ES-I3 (cell line): Measurements from ENCODE around the gene ADGRL3.

ENCODE experiments used
- H3K36me3 ChIP-seq: 2 replicates; pipeline ENCODE4 v1.6.1; 2013; ENCODE audit warnings: mild to moderate bottlenecking, low read length, control low read depth, moderate library complexity; ENCODE audit not compliant: insufficient read depth
- H3K4me1 ChIP-seq: 2 replicates; pipeline ENCODE4 v1.6.1; 2013; ENCODE audit warnings: mild to moderate bottlenecking, control low read depth, low read length; ENCODE audit not compliant: insufficient read depth
- H3K9ac ChIP-seq: 2 replicates; pipeline ENCODE4 v1.6.1; 2013; ENCODE audit warnings: low read depth, mild to moderate bottlenecking, low read length, moderate library complexity
- H3K9me3 ChIP-seq: 2 replicates; pipeline ENCODE4 v1.6.1; 2013; ENCODE audit warnings: mild to moderate bottlenecking, low read length, moderate library complexity; ENCODE audit not compliant: control insufficient read depth, insufficient read depth

Gene ADGRL3

GRCh38 chr4:61220556-61220955 lies 20.4 kb downstream of the ADGRL3 start:
- H3K9me3 ChIP-seq, result no peaks in the 10 kb centered on the region
- H3K4me1 ChIP-seq, result no peaks in the 10 kb centered on the region
- H3K9ac ChIP-seq, result no peak overlapping the region

GRCh38 chr4:61223385-61223784 lies 23.3 kb downstream of the ADGRL3 start:
- Histone ChIP-seq H3K36me3 (no peaks in the 10 kb centered on the region), H3K9ac (no peak overlapping the region), H3K4me1 (no peaks in the 10 kb centered on the region; the same call in 1 of the 2 replicates), H3K9me3 (no peaks in the 10 kb centered on the region)

More at GRCh38 chr4:61220556-61220955, 20.4 kb downstream of the ADGRL3 start:
- no peaks in the 10 kb centered on the region for H3K36me3 ChIP-seq

- Histone ChIP-seq H3K36me3 (no peaks in the 10 kb centered on the region), H3K9ac (no peak overlapping the region), H3K9me3 (no peaks in the 10 kb centered on the region), H3K4me1 (no peaks in the 10 kb centered on the region; the same call in 1 of the 2 replicates)
Measured at GRCh38 chr4:61224573-61224972, 24.4 kb downstream of the ADGRL3 start.

GRCh38 chr4:61225656-61226055 lies 25.5 kb downstream of the ADGRL3 start:
- Histone ChIP-seq H3K9me3 (no peaks in the 10 kb centered on the region), H3K4me1 (no peaks in the 10 kb centered on the region; the same call in 1 of the 2 replicates), H3K9ac (no peak overlapping the region), H3K36me3 (no peaks in the 10 kb centered on the region)

- Histone ChIP-seq H3K4me1 (no peaks in the 10 kb centered on the region), H3K36me3 (no peaks in the 10 kb centered on the region), H3K9me3 (no peaks in the 10 kb centered on the region), H3K9ac (no peak overlapping the region)
Measured at GRCh38 chr4:61231421-61231820, 31.3 kb downstream of the ADGRL3 start.

- Histone ChIP-seq H3K4me1 (peaks cover 4% of the 10 kb centered on the region; the same call in 1 of the 2 replicates), H3K9me3 (no peaks in the 10 kb centered on the region), H3K9ac (no peak overlapping the region), H3K36me3 (no peaks in the 10 kb centered on the region)
Measured at GRCh38 chr4:61239250-61239649, 39.1 kb downstream of the ADGRL3 start.

- no peak overlapping the region for H3K9ac ChIP-seq
- no peaks in the 10 kb centered on the region for H3K36me3 ChIP-seq
- peaks cover 13% of the 10 kb centered on the region; the same call in 1 of the 2 replicates for H3K4me1 ChIP-seq
- no peaks in the 10 kb centered on the region for H3K9me3 ChIP-seq
Measured at GRCh38 chr4:61243962-61244361, 43.8 kb downstream of the ADGRL3 start.

GRCh38 chr4:61245069-61245714 lies 45.1 kb downstream of the ADGRL3 start:
- Histone ChIP-seq H3K4me1 (peaks cover 17% of the 10 kb centered on the region; the same call in 1 of the 2 replicates), H3K36me3 (no peaks in the 10 kb centered on the region), H3K9ac (no peak overlapping the region), H3K9me3 (no peaks in the 10 kb centered on the region)

GRCh38 chr4:61246034-61246433 lies 45.9 kb downstream of the ADGRL3 start:
- H3K36me3 ChIP-seq, result no peaks in the 10 kb centered on the region
- H3K9ac ChIP-seq, result no peak overlapping the region
- no peaks in the 10 kb centered on the region for H3K9me3 ChIP-seq
- peaks cover 17% of the 10 kb centered on the region; the same call in 1 of the 2 replicates for H3K4me1 ChIP-seq

GRCh38 chr4:61248705-61249104 lies 48.6 kb downstream of the ADGRL3 start:
- Histone ChIP-seq H3K4me1 (peaks cover 25% of the 10 kb centered on the region), H3K36me3 (no peaks in the 10 kb centered on the region), H3K9me3 (no peaks in the 10 kb centered on the region), H3K9ac (no peak overlapping the region)

- Histone ChIP-seq H3K36me3 (no peaks in the 10 kb centered on the region), H3K9ac (no peak overlapping the region), H3K4me1 (peaks cover 15% of the 10 kb centered on the region), H3K9me3 (no peaks in the 10 kb centered on the region)
Measured at GRCh38 chr4:61251129-61251528, 51.0 kb downstream of the ADGRL3 start.

GRCh38 chr4:61254406-61254805 lies 54.3 kb downstream of the ADGRL3 start:
- no peaks in the 10 kb centered on the region for H3K9me3 ChIP-seq
- no peak overlapping the region for H3K9ac ChIP-seq
- H3K36me3 ChIP-seq, result no peaks in the 10 kb centered on the region
- H3K4me1 ChIP-seq, result peaks cover 11% of the 10 kb centered on the region

- no peaks in the 10 kb centered on the region for H3K9me3 ChIP-seq
- H3K9ac ChIP-seq, result no peak overlapping the region
- no peaks in the 10 kb centered on the region for H3K4me1 ChIP-seq
- H3K36me3 ChIP-seq, result no peaks in the 10 kb centered on the region
Measured at GRCh38 chr4:61273233-61273632, 73.1 kb downstream of the ADGRL3 start.

- H3K9me3 ChIP-seq, result no peaks in the 10 kb centered on the region
- H3K4me1 ChIP-seq, result no peaks in the 10 kb centered on the region
- H3K36me3 ChIP-seq, result no peaks in the 10 kb centered on the region
- H3K9ac ChIP-seq, result no peak overlapping the region
Measured at GRCh38 chr4:61274286-61274685, 74.2 kb downstream of the ADGRL3 start.

GRCh38 chr4:61275241-61275640 lies 75.1 kb downstream of the ADGRL3 start:
- no peak overlapping the region for H3K9ac ChIP-seq
- no peaks in the 10 kb centered on the region for H3K36me3 ChIP-seq
- no peaks in the 10 kb centered on the region for H3K9me3 ChIP-seq
- H3K4me1 ChIP-seq, result no peaks in the 10 kb centered on the region
